ENCODE data around the gene SYT5.
"Not testable (repeated sequence)": the region's sequence is repeated elsewhere in the genome, so short reads cannot be mapped to it uniquely, and the experiment has no call there.

The SYT5 gene

GRCh38 chr19:55179606-55180484 lies at the start of gene SYT5:
Gene SYT5 (minus strand): TSS chr19:55180289. CDS start chr19:55179041, 1,248 bp downstream.
- no peak for DNase-seq

- DNase-seq, result no peak
Observed at GRCh38 chr19:55229789-55230182, 49.7 kb upstream of the SYT5 start.

- no peak for DNase-seq
Observed at GRCh38 chr19:55229145-55229788, 49.2 kb upstream of the SYT5 start.

GRCh38 chr19:55228403-55229031 lies 48.4 kb upstream of the SYT5 start, which contains the start of gene TMEM86B:
Gene TMEM86B (minus strand): TSS chr19:55228763. CDS start chr19:55228741, 22 bp downstream.
- DNase-seq, result no peak

DNA sequence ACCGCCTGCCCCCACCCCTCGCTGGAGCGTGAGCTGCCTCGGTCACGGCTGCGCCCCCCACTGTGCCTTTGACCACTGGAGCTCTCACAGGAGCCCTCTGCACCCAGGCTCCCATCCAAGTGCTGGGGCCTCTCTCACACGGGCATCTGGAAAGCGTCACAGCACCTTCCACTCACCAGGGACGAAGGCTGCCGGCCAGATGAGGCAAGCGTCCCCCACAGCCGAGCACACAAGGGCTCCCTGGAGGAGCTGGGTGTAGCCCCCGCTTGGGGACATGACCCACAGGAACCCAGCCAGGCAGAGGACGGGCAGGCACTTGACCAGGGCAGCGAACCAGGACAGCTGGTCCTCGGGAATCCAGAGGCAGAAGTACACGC lies 47.9 kb upstream of the SYT5 start:
- DNase-seq, result no peak

GRCh38 chr19:55227241-55228014 lies 47.3 kb upstream of the SYT5 start:
- DNase-seq, result no peak

DNA sequence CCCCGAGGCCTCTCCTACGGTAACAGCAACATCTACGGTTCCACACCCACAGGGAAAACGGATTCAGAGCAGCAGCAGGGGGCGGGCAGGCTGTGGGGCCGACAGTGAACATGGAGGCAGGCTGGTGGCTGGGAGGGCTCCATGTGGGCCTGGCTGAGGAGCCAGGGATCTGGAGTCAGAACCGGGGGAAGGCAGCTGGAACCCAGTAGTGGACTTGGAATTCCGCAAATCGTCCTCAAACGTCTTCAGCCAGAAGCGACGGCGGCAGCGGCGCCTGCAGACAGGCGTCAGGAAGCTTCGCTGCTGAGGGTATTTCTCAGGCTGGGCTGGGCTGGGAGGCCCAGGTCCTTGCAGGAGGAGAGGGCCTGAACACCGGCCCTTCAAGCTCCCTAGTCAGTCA lies 46.7 kb upstream of the SYT5 start:
- DNase-seq, result no peak

GRCh38 chr19:55226273-55226672 lies 46.2 kb upstream of the SYT5 start:
- no peak for DNase-seq

DNA sequence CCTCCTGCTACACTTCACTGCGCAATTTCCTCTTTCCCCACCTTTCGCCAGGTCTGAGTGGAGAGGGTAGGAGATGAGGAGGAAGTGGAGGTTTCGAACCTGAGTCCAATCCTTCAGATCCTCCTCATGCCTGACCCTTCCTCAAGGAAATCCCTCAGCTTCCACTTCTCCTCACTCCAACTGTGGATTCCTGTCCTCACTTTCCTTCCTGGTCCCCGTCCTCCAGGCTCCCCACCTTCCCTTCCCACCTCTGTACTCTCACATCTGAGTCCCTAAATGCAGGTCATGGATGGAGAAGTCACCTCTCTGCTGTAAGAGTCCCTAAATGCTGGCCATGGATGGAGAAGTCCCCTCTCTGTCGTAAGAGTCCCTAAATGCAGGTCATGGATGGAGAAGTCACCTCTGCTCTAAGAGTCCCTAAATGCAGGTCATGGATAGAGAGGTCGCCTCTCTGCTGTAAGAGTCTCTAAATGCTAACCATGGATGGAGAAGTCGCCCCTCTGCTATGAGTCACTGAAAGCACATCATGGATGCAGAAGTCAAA lies 45.4 kb upstream of the SYT5 start:
- DNase-seq, result no peak

- not testable (repeated sequence) for DNase-seq
Observed at GRCh38 chr19:55224679-55225414, 44.8 kb upstream of the SYT5 start.

DNA sequence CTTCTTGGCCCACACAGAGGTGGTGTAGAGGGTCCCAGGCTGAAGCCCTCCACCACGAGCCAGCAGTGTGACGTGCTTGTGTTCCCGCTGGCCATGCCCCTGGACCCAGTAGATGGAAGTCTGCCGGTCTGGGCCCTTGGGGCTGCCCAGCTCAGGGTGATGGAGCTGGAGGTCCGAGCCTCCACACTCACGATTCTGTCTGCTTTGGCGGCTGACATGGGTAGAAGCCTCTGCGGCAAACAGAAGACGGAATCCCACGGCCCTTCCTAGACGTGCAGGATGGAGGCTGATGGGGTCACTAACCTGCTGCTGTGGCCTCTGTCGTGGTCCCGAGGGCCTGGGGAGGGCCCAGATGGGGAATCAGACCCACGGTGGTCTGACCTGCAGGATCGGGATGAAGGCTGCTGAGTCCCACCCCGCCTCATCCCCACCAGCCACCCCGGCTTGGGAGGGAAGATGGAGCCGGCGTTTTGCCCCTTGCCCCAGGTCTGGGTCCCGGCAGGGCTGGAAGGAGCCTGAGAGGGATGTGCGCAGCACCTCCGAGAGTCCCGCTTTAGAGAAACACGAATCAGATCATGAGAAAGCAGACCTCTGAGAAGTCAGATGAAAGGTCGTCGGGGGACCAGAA lies 44.1 kb upstream of the SYT5 start:
- no peak for DNase-seq

DNA sequence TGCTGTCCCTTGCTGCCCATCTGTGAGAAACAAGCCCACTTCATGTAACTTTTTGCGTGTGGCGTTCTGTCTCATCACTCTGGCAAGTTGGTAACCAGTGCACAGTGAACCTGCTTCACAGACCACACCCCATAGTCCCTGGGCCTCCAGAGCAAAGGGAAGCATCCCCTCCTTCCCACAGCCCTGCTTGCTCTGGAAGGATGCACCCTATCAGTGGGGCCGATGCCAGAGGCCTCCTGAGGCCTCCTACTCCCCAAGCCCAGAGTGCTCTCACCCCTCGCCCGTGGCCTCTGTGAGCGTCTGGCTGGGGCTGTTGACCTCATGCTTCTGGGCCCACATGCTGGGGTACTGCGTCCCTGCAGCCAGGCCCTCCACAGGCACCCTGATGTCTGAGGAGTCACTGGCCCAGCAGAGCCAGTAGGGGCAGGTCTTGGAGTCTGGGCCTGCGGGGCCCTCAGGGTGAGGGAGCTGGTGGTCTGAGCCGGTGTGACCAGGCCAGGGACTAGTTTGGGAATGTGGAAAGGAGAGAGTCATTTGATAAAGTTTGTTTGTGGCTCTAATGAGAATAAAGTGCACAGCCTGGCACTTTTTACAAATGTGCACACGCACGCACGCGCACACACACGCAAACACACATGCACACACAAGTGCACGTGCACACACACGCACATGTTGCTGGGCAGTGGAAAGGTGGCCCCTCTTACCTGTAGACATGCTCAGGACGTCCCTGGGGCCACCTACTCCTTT lies 43.4 kb upstream of the SYT5 start:
- no peak for DNase-seq

DNA sequence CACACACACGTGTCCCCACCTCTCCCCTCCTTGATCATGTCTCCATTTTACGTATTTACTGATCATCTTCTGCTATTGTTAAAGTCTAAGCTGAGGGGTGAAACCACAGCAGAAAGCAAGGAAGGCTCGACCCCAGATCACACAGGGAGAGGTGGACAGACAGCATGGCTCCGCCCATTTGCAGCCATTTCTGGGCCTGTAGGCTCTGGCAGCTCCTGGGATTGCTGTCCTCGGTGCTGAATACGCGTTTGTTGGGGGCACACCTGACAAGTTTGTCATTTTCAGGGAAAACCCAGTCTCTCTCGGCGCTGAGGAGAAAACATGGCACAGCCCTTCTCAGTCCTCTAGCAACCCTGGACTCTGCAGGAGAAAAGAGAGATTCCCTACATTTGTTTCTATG lies 40.4 kb upstream of the SYT5 start:
- DNase-seq, result no peak

DNA sequence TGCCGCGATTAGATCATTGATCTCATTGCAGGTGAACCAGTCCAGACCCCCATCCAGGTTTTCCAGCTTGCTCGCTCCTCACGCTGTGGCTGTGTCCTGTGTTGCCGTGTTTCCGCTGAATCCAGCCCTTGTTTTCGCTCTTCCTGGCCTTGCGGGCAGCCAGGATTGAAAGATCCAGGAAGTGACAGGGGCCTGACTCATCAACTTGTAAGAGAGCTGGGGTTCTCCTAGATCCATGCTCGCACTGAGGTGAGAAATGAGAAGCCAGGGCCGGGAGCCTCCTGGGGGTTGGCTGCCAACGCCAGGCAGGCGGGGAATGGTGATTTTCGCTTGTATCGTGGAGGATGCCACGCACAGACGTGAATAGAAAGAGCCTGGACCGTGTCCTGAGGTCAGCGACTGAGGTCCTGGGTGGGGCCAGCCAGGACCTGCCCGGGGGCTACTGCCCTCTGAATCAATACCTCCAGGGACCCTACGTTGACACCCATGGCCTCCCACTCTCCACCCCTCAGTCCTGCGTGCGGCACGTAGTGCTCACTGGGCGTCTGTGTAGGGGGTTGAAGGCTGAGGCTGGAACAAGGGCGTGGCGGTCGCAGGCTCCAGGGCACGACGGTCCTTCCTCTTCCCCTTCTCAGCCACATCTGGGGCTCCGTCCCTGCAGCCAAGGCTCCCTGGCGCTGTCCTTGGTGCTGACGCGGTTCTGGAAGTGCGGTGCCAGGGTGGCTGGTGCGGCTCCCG lies 36.5 kb upstream of the SYT5 start:
- DNase-seq, result peak; percentile 71 to 80

DNA sequence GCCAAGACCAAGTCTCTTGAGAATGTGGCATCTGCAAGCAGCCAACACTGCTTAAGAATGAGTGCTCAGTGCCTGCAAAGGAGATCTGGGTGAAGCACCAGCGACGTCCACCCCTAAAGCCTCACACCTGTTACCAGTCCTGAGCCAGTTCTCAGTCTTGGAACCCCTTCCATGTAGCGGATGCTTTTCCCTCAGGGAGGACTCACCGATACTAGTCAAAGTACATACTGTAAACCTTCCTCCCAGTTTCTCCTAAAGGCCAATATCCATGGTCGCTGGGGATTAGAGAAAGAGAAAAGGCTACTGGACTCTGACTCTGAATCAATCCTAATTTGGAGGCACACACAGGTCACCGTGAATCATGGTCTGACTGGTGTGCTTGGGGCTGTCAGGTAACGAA lies 33.5 kb upstream of the SYT5 start:
- DNase-seq, result no peak

DNA sequence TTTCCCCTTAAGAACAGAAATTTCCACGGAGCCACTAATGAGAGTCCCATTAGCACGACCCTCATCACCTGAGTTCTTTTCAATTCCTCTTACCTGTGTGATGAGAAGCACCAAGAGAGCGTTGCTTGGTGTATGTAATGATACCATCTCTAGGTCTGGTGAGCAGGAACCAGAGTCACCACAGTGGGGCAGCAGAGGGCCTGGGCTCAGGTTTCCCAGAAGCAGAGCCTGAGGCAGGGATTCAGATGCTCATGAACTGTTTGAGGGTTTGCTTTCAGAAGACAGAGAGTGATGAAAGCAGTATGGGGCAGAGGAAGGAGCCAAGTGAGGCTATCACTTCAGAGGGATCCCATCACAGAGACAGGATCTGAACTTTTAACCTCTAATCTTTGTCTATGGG lies 32.4 kb upstream of the SYT5 start:
- no peak for DNase-seq

- no peak for DNase-seq
Observed at GRCh38 chr19:55209693-55210472, 29.8 kb upstream of the SYT5 start.

DNA sequence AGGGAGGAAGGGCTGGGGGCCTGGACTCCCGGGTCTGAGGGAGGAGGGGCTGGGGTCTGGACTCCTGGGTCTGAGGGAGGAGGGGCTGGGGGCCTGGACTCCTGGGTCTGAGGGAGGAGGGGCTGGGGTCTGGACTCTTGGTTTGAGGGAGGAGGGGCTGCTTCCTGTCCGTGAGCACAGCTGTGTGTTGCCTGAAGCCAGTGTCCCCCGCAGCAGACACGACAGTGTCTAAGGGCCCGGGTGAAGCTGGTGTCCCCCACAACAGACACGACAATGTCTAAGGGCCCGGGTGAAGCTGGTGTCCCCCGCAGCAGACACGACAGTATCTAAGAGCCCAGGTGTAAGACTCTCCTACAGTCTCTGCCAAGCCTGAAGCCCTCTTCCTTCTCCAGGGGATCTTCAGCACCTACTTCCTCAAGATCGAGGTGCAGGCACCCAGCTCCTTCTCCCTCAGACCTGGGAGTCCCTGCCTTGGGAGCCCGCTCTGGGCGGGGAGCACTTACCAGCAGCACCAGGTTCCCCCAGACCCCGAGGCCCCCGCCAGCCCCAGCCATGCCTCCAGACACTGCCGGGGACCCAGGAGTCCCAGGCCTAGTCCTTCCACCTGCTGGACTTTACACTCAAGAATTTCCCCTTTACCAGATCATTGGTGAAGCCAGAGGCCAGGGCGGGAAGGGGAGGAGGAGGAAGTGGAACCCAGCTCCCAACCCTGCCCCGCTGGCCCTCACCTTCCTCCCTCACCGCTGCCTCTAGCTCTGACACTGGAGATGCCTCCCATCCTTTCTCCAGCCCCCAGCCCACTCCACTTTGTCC lies 29.0 kb upstream of the SYT5 start, which contains the start of gene PTPRH:
PTPRH (minus strand) TSS at position 622 of the 813 bp plus-strand sequence; CDS start at position 554, 68 bp downstream.
- DNase-seq, result no peak

Data from NCI-H187 (cell line).